ENCODE measurements around the gene NLGN1. TPM values are rescaled to one million over a fixed set of nuclear protein-coding genes. Genes with fewer than 3 reads are reported as not detected.
"Not testable (repeated sequence)": the region's sequence is repeated elsewhere in the genome, so short reads cannot be mapped to it uniquely, and the experiment has no call there.

NLGN1 gene
- total and polyA plus RNA-seq, 5 donors from 2014 or later: not detected

DNA sequence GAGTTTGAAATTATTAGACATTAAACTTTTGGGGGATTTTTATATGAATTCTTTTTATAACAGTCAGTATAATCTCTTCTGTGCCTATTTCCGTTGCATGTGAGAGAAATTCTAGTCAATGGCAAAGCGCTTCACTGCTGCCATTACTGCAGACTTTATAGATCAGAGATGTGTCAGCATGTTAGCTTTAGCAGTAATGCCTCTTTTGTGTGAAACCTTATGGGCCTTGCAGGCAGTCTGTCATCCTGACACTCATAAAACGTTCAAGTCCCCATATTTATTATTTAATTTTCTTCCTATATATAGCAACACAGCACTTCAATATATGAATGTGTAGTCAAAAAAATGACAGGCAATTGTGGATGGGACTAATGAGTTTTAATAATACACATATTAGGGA lies 191.0 kb downstream of the NLGN1 start:
- no peaks in the 10 kb centered on the region for H3K9me3 ChIP-seq (ENCODE audit: control insufficient read depth in 2 of 2, low read length in 2 of 2)
- no peaks in the 10 kb centered on the region for H3K36me3 ChIP-seq (ENCODE audit: control insufficient read depth, insufficient read depth, low read length)
- Mint-ChIP-seq H3K36me3 (no peaks in the 10 kb centered on the region), H3K4me3 (no peak overlapping the region), H3K27ac (no peak overlapping the region), H3K4me1 (no peaks in the 10 kb centered on the region), H3K27me3 (peaks cover 8% of the 10 kb centered on the region), H3K9me3 (peaks cover 0 to 10% (median 1%) of the 10 kb centered on the region in 7 donors)
- ATAC-seq (ENCODE audit: low read depth in 2 of 2): no peak
- no peak overlapping the region for H3K4me3 ChIP-seq (ENCODE audit: low read depth, low read length)
- H3K27me3 ChIP-seq (ENCODE audit: control insufficient read depth, insufficient read depth, low read length): peaks cover 2% of the 10 kb centered on the region
- no peak for DNase-seq
- H3K27ac ChIP-seq (ENCODE audit: insufficient read depth, low read length, poor library complexity, severe bottlenecking): no peak overlapping the region
- no peaks in the 10 kb centered on the region for H3K4me1 ChIP-seq (ENCODE audit: control insufficient read depth, insufficient read depth, low read length, poor library complexity, severe bottlenecking)

DNA sequence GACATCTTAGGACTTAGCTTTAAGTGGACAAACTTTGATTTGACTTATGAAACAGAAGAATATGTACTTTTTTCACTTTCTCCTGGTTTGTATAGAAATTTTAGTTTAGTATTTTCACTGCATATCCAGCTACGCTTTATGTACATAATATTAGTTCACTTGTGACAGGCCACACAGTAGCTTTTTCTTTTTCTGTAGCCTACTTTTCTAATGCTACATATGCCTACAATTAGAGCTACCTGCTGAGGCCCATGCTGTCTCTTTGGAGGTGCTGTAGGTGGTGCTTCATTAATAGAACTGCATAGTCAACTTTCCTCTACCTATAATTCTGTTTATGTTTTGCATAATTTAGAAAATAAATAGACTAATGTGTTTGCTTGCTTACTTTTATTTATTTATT lies 191.6 kb downstream of the NLGN1 start:
- peaks cover 0 to 11% (median 3%) of the 10 kb centered on the region in 7 donors for H3K9me3 Mint-ChIP-seq
- H3K27ac Mint-ChIP-seq: no peak overlapping the region
- no peaks in the 10 kb centered on the region for H3K4me1 Mint-ChIP-seq
- peaks cover 3% of the 10 kb centered on the region for H3K27me3 Mint-ChIP-seq
- no peaks in the 10 kb centered on the region for H3K36me3 Mint-ChIP-seq
- ATAC-seq (ENCODE audit: low read depth in 2 of 2) (no peak), DNase-seq (no peak)
- H3K4me3 Mint-ChIP-seq: no peak overlapping the region
- Histone ChIP-seq H3K4me3 (ENCODE audit: low read depth, low read length) (no peak overlapping the region), H3K36me3 (ENCODE audit: control insufficient read depth, insufficient read depth, low read length) (no peaks in the 10 kb centered on the region), H3K27me3 (ENCODE audit: control insufficient read depth, insufficient read depth, low read length) (peaks cover 2% of the 10 kb centered on the region), H3K4me1 (ENCODE audit: control insufficient read depth, insufficient read depth, low read length, poor library complexity, severe bottlenecking) (no peaks in the 10 kb centered on the region), H3K9me3 (ENCODE audit: control insufficient read depth in 2 of 2, low read length in 2 of 2) (no peaks in the 10 kb centered on the region), H3K27ac (ENCODE audit: insufficient read depth, low read length, poor library complexity, severe bottlenecking) (no peak overlapping the region)

DNA sequence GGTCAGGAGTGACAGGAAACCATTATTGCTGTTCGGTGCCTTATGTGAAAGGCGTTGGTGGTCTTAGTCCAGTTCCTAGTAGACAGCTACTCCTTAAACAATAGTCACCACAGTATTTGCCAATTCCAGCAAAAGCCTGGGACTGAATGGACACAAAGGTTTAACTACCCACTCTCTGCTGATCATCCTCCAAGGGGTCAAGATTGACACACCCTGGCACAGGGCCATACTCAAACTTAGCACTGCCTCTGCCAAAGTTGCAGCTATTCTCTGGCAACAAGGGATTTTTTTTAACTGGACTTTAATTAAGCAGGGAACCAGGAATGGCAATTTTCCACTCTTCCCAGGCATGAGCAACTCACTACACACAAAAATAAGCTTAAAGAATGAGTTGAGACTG lies 193.9 kb downstream of the NLGN1 start:
- no peaks in the 10 kb centered on the region for H3K4me1 Mint-ChIP-seq
- Histone ChIP-seq H3K36me3 (ENCODE audit: control insufficient read depth, insufficient read depth, low read length) (no peaks in the 10 kb centered on the region), H3K4me1 (ENCODE audit: control insufficient read depth, insufficient read depth, low read length, poor library complexity, severe bottlenecking) (no peaks in the 10 kb centered on the region), H3K27me3 (ENCODE audit: control insufficient read depth, insufficient read depth, low read length) (no peaks in the 10 kb centered on the region), H3K4me3 (ENCODE audit: low read depth, low read length) (no peak overlapping the region), H3K27ac (ENCODE audit: insufficient read depth, low read length, poor library complexity, severe bottlenecking) (no peak overlapping the region), H3K9me3 (ENCODE audit: control insufficient read depth in 2 of 2, low read length in 2 of 2) (no peaks in the 10 kb centered on the region)
- ATAC-seq (ENCODE audit: low read depth in 2 of 2) (no peak), DNase-seq (no peak)
- H3K27me3 Mint-ChIP-seq: no peaks in the 10 kb centered on the region
- no peak overlapping the region for H3K4me3 Mint-ChIP-seq
- no peaks in the 10 kb centered on the region for H3K36me3 Mint-ChIP-seq
- H3K27ac Mint-ChIP-seq: no peak overlapping the region
- peaks cover 0 to 11% (median 3%) of the 10 kb centered on the region in 7 donors for H3K9me3 Mint-ChIP-seq

DNA sequence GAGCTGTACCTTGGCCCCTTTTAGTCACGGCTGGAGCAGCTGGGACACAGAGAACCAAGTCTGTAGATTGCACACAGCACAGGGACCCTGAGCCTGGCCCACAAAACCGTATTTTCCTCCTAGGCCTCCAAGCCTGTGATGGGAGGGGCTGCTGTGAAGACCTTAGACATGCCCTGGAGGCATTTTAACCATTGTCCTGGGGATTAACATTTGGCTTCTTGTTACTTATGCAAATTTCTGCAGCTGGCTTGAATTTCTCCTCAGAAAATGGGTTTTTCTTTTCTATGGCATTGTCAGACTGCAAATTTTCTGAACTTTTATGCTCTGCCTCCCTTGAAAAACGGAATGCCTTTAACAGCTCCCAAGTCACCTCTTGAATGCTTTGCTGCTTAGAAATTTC lies 197.3 kb downstream of the NLGN1 start:
- not testable (repeated sequence) for H3K9me3 ChIP-seq (ENCODE audit: control insufficient read depth in 2 of 2, low read length in 2 of 2); H3K27ac ChIP-seq (ENCODE audit: insufficient read depth, low read length, poor library complexity, severe bottlenecking); H3K4me3 ChIP-seq (ENCODE audit: low read depth, low read length); H3K36me3 Mint-ChIP-seq; H3K4me1 ChIP-seq (ENCODE audit: control insufficient read depth, insufficient read depth, low read length, poor library complexity, severe bottlenecking); H3K27ac Mint-ChIP-seq; ATAC-seq (ENCODE audit: low read depth in 2 of 2); H3K27me3 Mint-ChIP-seq; H3K4me1 Mint-ChIP-seq; H3K27me3 ChIP-seq (ENCODE audit: control insufficient read depth, insufficient read depth, low read length); H3K4me3 Mint-ChIP-seq; H3K36me3 ChIP-seq (ENCODE audit: control insufficient read depth, insufficient read depth, low read length); DNase-seq
- H3K9me3 Mint-ChIP-seq: peaks cover 1 to 15% (median 6%) of the 10 kb centered on the region in 7 donors

DNA sequence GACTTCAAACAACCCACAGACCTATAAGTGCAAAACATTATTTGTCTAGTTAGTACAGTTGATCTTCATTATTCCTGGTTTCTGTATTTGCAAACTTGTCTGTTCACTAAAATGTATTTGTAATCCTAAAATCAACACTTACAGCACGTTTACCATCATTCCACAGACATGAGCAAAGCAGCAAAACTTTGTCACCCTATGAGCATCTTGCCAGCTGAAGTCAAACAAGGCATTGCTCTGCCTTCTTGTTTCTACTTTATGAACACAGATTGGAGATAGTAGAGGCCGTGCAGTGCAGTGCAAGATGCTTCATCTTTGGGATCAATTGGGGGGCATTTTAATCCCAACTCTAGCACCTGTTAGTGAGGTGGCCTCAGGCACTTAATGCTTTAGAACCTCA lies 202.1 kb downstream of the NLGN1 start:
- H3K36me3 ChIP-seq (ENCODE audit: control insufficient read depth, insufficient read depth, low read length): no peaks in the 10 kb centered on the region
- H3K27me3 Mint-ChIP-seq: no peaks in the 10 kb centered on the region
- no peak overlapping the region for H3K27ac Mint-ChIP-seq
- ATAC-seq (ENCODE audit: low read depth in 2 of 2) (no peak), DNase-seq (no peak)
- no peak overlapping the region for H3K4me3 Mint-ChIP-seq
- H3K4me1 ChIP-seq (ENCODE audit: control insufficient read depth, insufficient read depth, low read length, poor library complexity, severe bottlenecking): no peaks in the 10 kb centered on the region
- H3K27me3 ChIP-seq (ENCODE audit: control insufficient read depth, insufficient read depth, low read length): no peaks in the 10 kb centered on the region
- H3K27ac ChIP-seq (ENCODE audit: insufficient read depth, low read length, poor library complexity, severe bottlenecking): no peak overlapping the region
- no peaks in the 10 kb centered on the region for H3K4me1 Mint-ChIP-seq
- H3K36me3 Mint-ChIP-seq: no peaks in the 10 kb centered on the region
- H3K4me3 ChIP-seq (ENCODE audit: low read depth, low read length): no peak overlapping the region
- no peaks in the 10 kb centered on the region for H3K9me3 ChIP-seq (ENCODE audit: control insufficient read depth in 2 of 2, low read length in 2 of 2)
- peaks cover 0 to 9% (median 2%) of the 10 kb centered on the region in 7 donors for H3K9me3 Mint-ChIP-seq

DNA sequence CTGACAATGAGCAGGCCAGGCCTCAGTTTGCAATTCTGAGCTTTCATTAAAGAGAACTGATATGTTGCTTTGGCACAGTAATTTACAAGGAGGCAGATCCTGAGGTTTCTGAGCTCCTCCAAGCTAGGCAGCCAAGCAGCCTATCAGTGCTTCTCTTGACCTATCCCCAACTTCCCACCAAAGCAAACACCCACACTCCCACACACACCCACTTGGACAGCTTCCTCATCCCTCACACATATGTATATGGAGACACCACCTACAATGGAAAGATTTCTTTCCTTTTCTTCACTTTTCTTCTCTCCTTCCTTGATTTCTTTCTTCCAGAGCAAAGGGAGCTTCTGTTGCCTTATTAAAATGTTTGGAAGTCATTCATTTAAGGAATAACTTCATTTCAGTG lies 217.0 kb downstream of the NLGN1 start:
- Histone ChIP-seq H3K9me3 (ENCODE audit: control insufficient read depth in 2 of 2, low read length in 2 of 2) (no peaks in the 10 kb centered on the region), H3K4me1 (ENCODE audit: control insufficient read depth, insufficient read depth, low read length, poor library complexity, severe bottlenecking) (no peaks in the 10 kb centered on the region), H3K27me3 (ENCODE audit: control insufficient read depth, insufficient read depth, low read length) (no peaks in the 10 kb centered on the region), H3K36me3 (ENCODE audit: control insufficient read depth, insufficient read depth, low read length) (no peaks in the 10 kb centered on the region), H3K27ac (ENCODE audit: insufficient read depth, low read length, poor library complexity, severe bottlenecking) (no peak overlapping the region), H3K4me3 (ENCODE audit: low read depth, low read length) (no peak overlapping the region)
- Mint-ChIP-seq H3K9me3 (peaks cover 0 to 22% (median 6%) of the 10 kb centered on the region in 7 donors), H3K36me3 (no peaks in the 10 kb centered on the region), H3K4me3 (no peak overlapping the region), H3K27me3 (no peaks in the 10 kb centered on the region), H3K4me1 (no peaks in the 10 kb centered on the region), H3K27ac (no peak overlapping the region)
- ATAC-seq (ENCODE audit: low read depth in 2 of 2) (no peak), DNase-seq (no peak)

DNA sequence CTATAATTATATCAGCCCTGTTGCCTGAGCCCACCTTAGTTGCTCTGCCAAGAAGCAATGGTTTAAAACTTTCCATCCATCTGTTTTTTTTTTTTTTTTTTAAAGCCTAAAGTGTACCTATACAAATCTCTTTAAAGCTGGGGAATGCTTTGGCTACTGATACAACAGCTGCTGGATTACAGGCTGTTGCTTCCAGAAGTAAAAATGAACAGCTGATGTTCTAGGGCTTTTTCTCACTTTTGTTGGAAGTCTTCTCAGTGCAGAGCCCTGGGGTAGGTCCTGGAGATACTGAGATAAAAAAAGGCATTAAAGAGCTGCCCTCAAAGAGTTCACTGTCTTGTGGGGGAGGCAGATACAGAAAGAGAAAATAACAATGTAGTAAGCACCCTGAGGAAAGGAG lies 218.1 kb downstream of the NLGN1 start:
- no peaks in the 10 kb centered on the region for H3K27me3 Mint-ChIP-seq
- no peak for ATAC-seq (ENCODE audit: low read depth in 2 of 2)

DNA sequence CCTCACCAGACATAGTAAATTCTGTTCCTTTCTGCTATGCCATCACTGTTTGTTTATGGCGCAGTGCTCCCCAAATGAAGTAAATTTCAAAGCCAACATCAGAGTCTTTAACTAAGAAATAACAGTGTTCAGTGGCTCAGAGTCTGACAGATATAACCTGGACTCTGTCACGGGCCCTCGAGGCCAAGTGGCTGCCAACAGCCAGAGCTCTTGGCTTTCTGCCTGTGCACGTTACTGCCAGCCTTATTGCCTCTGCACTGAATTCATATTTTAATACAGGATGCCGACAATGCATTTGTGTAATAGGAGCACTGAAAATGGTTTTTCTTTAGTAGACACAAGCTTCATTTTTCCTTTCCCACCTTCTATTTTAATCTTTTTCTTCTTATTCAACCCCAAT lies 219.9 kb downstream of the NLGN1 start:
- no peaks in the 10 kb centered on the region for H3K9me3 ChIP-seq (ENCODE audit: control insufficient read depth in 2 of 2, low read length in 2 of 2)
- no peaks in the 10 kb centered on the region for H3K4me1 Mint-ChIP-seq
- H3K27me3 ChIP-seq (ENCODE audit: control insufficient read depth, insufficient read depth, low read length): no peaks in the 10 kb centered on the region
- H3K9me3 Mint-ChIP-seq: peaks cover 0 to 17% (median 7%) of the 10 kb centered on the region in 7 donors
- no peak overlapping the region for H3K27ac Mint-ChIP-seq
- DNase-seq: no peak
- no peak overlapping the region for H3K27ac ChIP-seq (ENCODE audit: insufficient read depth, low read length, poor library complexity, severe bottlenecking)
- H3K36me3 ChIP-seq (ENCODE audit: control insufficient read depth, insufficient read depth, low read length): no peaks in the 10 kb centered on the region
- no peaks in the 10 kb centered on the region for H3K36me3 Mint-ChIP-seq
- H3K4me3 ChIP-seq (ENCODE audit: low read depth, low read length): no peak overlapping the region
- H3K4me3 Mint-ChIP-seq: no peak overlapping the region
- no peaks in the 10 kb centered on the region for H3K4me1 ChIP-seq (ENCODE audit: control insufficient read depth, insufficient read depth, low read length, poor library complexity, severe bottlenecking)
- H3K27me3 Mint-ChIP-seq: no peaks in the 10 kb centered on the region
- no peak for ATAC-seq (ENCODE audit: low read depth in 2 of 2)

More for the DNA sequence above, 218.1 kb downstream of the NLGN1 start:
- Histone ChIP-seq H3K4me1 (ENCODE audit: control insufficient read depth, insufficient read depth, low read length, poor library complexity, severe bottlenecking) (no peaks in the 10 kb centered on the region), H3K36me3 (ENCODE audit: control insufficient read depth, insufficient read depth, low read length) (no peaks in the 10 kb centered on the region), H3K4me3 (ENCODE audit: low read depth, low read length) (no peak overlapping the region), H3K27ac (ENCODE audit: insufficient read depth, low read length, poor library complexity, severe bottlenecking) (no peak overlapping the region), H3K9me3 (ENCODE audit: control insufficient read depth in 2 of 2, low read length in 2 of 2) (no peaks in the 10 kb centered on the region), H3K27me3 (ENCODE audit: control insufficient read depth, insufficient read depth, low read length) (no peaks in the 10 kb centered on the region)
- Mint-ChIP-seq H3K36me3 (no peaks in the 10 kb centered on the region), H3K9me3 (peaks cover 0 to 20% (median 2%) of the 10 kb centered on the region in 7 donors), H3K27ac (no peak overlapping the region), H3K4me1 (no peaks in the 10 kb centered on the region), H3K4me3 (no peak overlapping the region)
- DNase-seq: no peak

Data from CD4-positive, CD25-positive, alpha-beta regulatory T cell (primary cell).